Spinal cord (tissue), 10 donors: ENCODE data around the gene BRAT1. TPM values are rescaled to one million over a fixed set of nuclear protein-coding genes. Genes with fewer than 3 reads are reported as not detected.
A peak's percentile ranks its signal among the peaks of the same experiment; 100 is the strongest.

ENCODE experiments used
- DNase-seq, 6 donors: peaks; one replicate each; pipeline versions ENCODE4 v3.0.0 to v3.0.0-alpha.2; 2013 to 2015; ENCODE audit warnings: low spot score in 6 of 6, low read depth in 4 of 6
- H3K27ac ChIP-seq: one replicate; pipeline ENCODE4 v1.5.1; 2013; ENCODE audit warnings: low read depth, low read length, control low read depth
- H3K27me3 ChIP-seq: one replicate; pipeline ENCODE4 v1.6.1; 2013; ENCODE audit warnings: low read length; ENCODE audit not compliant: control insufficient read depth, insufficient read depth
- H3K36me3 ChIP-seq: one replicate; pipeline ENCODE4 v1.6.1; 2013; ENCODE audit warnings: low read length; ENCODE audit not compliant: control insufficient read depth, insufficient read depth
- H3K4me1 ChIP-seq: one replicate; pipeline ENCODE4 v1.6.1; 2013; ENCODE audit warnings: low read length; ENCODE audit not compliant: control insufficient read depth, insufficient read depth
- H3K4me3 ChIP-seq: one replicate; pipeline ENCODE4 v1.5.1; 2013; ENCODE audit warnings: low read depth, low read length, control low read depth
- H3K9me3 ChIP-seq: one replicate; pipeline ENCODE4 v1.6.1; 2013; ENCODE audit warnings: low read length; ENCODE audit not compliant: control insufficient read depth, insufficient read depth
- WGBS: methylation state at CpG from one replicate; pipeline ENCODE4 v1.1.5; 2013; ENCODE audit warnings: missing lambda C conversion rate; ENCODE audit not compliant: insufficient coverage; 5-methylcytosine and 5-hydroxymethylcytosine counted together
- polyA plus RNA-seq, 2 donors: library from polyadenylated mRNA; unstranded; fragments of 120-200 nt; gene quantifications; one replicate each; pipeline ENCODE4 v1.2.1, GENCODE V29; 2013; ENCODE audit not compliant: insufficient read length in 2 of 2
- total RNA-seq, 2 donors: library from RNA; depleted of rRNA in 1 of 2; stranded (reverse); fragments of 120-200 nt in 1 of 2; fragments of >200 nt in 1 of 2; gene quantifications; one replicate each; pipeline versions ENCODE4 v1.2.3 to v1.2.4, GENCODE V29; 2013 to 2014
- donor health status: healthy.

The BRAT1 gene
- total and polyA plus RNA-seq, 4 donors: 18.5 to 49.0 (median 37.6) TPM

DNA sequence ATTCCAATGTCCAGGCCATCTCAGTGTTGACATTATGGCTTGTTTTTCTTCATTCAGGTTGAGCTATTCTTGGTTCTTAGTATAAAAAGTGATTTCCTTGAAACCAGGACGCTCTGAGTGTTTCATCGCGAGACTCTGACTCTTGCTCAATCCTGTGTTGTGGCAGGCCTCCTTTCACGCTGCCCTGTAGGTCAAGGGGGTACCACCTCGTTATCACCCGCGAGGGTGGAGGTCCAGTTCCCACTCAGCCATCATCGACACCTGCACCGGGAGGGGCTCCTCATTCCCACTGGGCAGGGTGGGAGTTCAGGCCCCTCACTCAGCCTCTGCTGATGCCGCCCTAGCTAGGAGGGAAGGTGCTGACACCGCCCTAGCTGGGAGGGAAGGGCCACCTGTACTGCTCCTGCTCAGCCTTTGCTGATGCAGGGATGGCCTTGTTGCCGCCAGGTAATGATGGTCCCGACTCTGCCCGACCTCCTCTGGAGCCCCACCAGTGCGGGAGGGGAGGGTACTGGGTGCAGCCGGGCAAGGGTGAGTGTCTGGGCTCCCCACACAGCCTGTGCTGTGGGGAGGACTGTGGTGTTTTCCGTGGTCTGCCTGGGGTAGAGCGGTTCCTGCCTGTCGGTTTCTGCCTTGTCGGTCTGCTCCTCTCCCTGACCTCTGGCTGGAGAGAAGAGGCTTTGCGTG lies 19.9 kb upstream of the BRAT1 start:
- no peak for DNase-seq
- Histone ChIP-seq H3K9me3 (no peaks in the 10 kb centered on the region), H3K36me3 (peaks cover 73% of the 10 kb centered on the region), H3K4me1 (no peaks in the 10 kb centered on the region), H3K27ac (no peak overlapping the region), H3K27me3 (no peaks in the 10 kb centered on the region), H3K4me3 (no peak overlapping the region)
- WGBS: 94% methylated on average over 18 of the region's 21 CpGs

DNA sequence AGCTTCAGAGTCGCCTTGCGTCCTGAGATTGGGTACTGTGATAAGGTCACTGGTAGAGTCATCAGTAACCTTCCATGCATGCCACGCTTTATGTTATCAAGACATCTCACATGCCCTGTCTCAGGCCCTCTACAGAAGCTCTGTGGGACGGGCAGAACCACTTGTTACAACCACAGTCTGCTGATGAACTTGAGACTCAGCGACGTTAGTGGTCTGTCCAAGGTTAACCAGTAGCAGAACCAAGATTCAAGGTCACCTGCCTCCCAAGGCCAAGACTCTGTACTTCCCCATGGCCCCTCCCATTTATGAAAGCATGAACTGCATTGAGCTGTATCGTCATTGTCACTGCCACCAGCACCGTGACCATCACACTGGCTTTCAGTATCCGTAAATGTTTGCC lies 18.4 kb upstream of the BRAT1 start:
- Histone ChIP-seq H3K4me1 (no peaks in the 10 kb centered on the region), H3K4me3 (no peak overlapping the region), H3K27me3 (no peaks in the 10 kb centered on the region), H3K9me3 (no peaks in the 10 kb centered on the region), H3K27ac (no peak overlapping the region), H3K36me3 (peaks cover 70% of the 10 kb centered on the region)
- 90% methylated on average over 6 of the region's 9 CpGs for WGBS
- DNase-seq: no peak

DNA sequence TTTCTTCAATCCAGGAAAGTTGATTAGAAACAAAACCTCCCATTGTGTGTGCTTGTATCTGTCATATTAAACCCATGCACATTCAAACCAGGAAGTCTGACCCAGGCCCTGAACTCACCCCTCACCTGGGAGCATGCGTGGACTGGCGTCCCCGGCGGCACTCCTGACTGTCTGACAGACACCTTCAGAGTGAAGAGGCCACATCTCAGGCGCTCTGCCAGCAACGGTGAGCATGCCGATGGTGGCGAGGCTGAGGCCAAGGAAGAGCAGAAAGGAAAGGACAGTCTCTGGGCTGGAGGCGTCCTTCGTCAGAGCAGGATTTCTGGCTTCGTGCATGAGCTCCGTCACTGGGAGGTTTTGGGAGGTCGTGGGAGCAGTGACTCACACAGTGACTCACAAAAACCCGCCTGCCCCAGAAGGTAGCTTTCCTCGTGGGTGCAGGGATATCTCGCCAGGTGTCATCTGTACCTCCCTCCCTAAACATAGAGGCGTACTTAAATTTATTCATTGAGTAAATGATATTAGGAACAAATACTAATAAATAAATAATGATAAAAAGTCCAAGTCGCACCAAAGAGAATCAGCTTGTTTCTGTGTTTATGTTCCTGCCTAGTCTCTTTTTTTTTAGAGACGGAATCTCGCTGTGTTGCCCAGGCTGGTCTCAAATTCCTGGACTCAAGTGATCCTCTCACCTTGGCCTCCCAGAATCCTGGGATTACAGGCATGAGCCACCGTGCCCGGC lies 16.9 kb upstream of the BRAT1 start:
- no peak for DNase-seq
- Histone ChIP-seq H3K27me3 (no peaks in the 10 kb centered on the region), H3K4me3 (no peak overlapping the region), H3K36me3 (peaks cover 68% of the 10 kb centered on the region), H3K4me1 (peaks cover 7% of the 10 kb centered on the region), H3K27ac (no peak overlapping the region), H3K9me3 (no peaks in the 10 kb centered on the region)
- 89% methylated on average over 14 of the region's 22 CpGs for whole genome bisulfite sequencing

DNA sequence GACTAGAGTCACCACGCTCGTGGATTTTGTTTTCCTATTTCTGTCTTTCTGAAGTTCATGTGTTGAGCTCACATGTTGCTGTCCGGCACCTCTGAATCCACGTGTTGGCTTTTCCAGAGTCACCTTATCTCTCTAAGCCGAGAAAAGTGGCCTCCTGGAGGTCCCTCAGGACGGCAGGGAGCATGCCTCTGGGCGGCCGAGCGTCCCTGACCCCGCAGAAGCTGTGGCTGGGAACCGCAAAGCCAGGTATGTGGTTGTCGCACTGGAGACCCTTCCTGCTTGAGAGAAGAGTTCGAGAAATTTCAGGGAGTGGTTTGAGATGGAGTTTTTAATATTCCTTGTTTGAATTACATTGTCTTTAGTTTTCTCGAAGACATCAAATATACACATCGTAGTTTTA lies 16.1 kb upstream of the BRAT1 start:
- Histone ChIP-seq H3K27me3 (no peaks in the 10 kb centered on the region), H3K27ac (no peak overlapping the region), H3K4me3 (no peak overlapping the region), H3K9me3 (no peaks in the 10 kb centered on the region), H3K4me1 (peaks cover 14% of the 10 kb centered on the region), H3K36me3 (peaks cover 64% of the 10 kb centered on the region)
- DNase-seq: no peak
- 92% methylated on average over 8 of the region's 15 CpGs for WGBS

DNA sequence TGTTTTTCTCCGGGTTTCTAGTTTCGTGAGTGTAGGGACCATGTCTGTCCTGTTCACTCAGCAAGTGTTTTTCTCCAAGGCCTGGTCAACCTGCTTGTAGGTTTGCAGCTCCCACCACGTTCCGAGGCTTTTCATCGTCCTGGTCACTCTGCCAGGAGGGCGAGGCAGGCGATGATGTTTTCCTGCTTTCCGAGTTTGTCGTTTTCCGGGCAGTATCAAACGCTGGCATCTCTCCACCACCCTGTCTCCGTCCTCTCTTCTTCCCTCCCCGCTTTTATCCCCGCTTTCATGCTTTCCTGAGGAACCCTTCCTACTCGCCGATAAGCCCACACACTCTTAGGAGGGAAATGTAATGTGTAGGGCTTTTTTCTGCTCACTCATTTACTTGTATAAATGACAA lies 14.7 kb upstream of the BRAT1 start:
- Histone ChIP-seq H3K27ac (no peak overlapping the region), H3K4me1 (peaks cover 18% of the 10 kb centered on the region), H3K27me3 (no peaks in the 10 kb centered on the region), H3K36me3 (peaks cover 52% of the 10 kb centered on the region), H3K4me3 (no peak overlapping the region), H3K9me3 (no peaks in the 10 kb centered on the region)
- WGBS: 84% methylated on average over 9 of the region's 16 CpGs
- peak in 1 of 6 donors; percentile 18 for DNase-seq

DNA sequence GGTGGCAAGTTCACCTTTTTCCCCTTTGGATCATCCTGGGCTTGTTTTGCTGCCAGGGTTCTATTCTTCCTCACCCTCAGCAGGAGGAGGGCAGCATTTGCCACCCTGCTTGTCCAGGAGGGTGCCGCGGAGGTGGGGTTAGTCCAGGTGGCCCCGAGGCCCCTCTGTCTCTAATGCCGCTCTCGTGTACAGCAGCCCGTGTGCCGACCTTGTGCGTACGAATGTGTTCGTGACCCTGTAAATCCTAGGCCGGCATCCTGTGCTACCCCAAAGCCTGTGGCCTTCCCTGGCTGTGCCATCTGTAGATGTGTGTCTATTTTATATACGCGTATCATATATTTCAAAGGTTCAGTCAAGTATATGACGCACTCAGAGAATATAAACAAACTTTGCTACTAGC lies 14.1 kb upstream of the BRAT1 start:
- DNase-seq: no peak
- H3K4me1 ChIP-seq: peaks cover 19% of the 10 kb centered on the region
- no peak overlapping the region for H3K27ac ChIP-seq
- no peaks in the 10 kb centered on the region for H3K27me3 ChIP-seq
- WGBS: 82% methylated on average over 10 of the region's 14 CpGs
- no peak overlapping the region for H3K4me3 ChIP-seq
- H3K9me3 ChIP-seq: no peaks in the 10 kb centered on the region
- peaks cover 51% of the 10 kb centered on the region for H3K36me3 ChIP-seq

DNA sequence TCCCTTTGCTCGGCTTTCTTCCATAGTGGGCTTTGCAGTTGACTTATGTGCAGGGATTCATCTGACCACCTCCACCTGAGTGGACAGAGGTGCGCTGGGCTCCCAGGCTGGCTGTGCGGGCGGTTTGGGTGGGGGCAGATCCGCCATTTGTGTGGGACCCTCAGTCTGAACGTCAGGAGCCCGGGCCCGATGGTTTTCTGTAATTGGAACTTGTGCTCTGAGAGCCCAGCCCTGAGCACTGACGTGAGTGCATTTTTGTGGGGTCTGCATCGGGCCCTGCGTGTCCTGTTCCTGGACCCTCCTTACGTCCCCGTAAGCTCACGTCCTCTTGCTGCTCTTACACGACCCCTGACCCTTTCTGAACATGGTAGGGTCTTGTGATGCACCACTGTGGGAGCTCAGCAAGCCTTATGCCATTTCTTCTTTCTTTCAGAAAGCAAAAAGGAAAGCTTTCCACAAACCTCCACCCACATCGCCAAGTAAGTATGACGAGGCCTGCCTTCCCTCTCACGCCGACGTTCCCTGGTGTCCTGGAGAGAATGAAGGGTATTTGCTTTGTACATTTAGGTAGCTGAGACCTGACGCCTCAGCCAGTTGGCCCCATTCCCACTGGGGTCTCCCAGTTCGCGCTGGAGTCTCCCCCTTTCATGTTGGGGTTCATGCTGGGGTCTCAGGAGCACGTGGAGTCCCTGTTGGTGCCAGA lies 13.3 kb upstream of the BRAT1 start:
- no peaks in the 10 kb centered on the region for H3K27me3 ChIP-seq
- WGBS: 91% methylated on average over 19 of the region's 24 CpGs
- H3K9me3 ChIP-seq: no peaks in the 10 kb centered on the region
- DNase-seq: no peak
- H3K27ac ChIP-seq: no peak overlapping the region
- peaks cover 19% of the 10 kb centered on the region for H3K4me1 ChIP-seq
- H3K36me3 ChIP-seq: peaks cover 49% of the 10 kb centered on the region
- H3K4me3 ChIP-seq: no peak overlapping the region

DNA sequence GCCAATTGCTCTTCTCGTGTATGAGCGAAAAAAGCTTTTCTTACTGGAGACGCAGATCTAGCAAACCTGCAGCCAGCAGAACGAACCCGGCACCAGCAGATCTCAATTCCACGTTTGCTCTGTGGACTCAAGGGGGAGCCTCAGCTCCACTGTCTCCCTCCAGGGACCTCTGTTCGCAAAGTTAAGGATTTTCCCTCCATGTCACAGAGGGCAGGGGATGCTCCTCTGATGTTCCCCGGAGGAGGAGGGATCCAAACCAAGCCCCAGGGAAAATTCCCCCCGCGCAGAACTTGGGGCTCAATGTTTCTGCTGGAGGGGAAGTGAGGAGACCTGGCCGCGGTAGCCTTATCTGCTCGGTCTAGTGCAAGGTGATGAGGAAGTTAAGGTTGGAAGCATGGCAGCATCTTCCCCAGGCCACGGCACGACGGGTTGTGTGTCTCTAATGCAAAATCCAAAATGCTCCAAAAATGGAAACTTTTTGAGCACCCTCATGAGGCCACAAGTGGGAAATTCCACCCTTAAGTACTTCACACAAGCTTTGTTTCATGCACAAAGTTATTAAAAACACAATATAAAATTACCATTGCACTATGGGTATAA lies 12.5 kb upstream of the BRAT1 start:
- Histone ChIP-seq H3K27ac (no peak overlapping the region), H3K36me3 (peaks cover 49% of the 10 kb centered on the region), H3K4me1 (peaks cover 19% of the 10 kb centered on the region), H3K27me3 (no peaks in the 10 kb centered on the region), H3K4me3 (no peak overlapping the region), H3K9me3 (no peaks in the 10 kb centered on the region)
- WGBS: 15% methylated on average over 4 of the region's 16 CpGs
- DNase-seq: peak in 2 of 6 donors; percentile 70 to 81

DNA sequence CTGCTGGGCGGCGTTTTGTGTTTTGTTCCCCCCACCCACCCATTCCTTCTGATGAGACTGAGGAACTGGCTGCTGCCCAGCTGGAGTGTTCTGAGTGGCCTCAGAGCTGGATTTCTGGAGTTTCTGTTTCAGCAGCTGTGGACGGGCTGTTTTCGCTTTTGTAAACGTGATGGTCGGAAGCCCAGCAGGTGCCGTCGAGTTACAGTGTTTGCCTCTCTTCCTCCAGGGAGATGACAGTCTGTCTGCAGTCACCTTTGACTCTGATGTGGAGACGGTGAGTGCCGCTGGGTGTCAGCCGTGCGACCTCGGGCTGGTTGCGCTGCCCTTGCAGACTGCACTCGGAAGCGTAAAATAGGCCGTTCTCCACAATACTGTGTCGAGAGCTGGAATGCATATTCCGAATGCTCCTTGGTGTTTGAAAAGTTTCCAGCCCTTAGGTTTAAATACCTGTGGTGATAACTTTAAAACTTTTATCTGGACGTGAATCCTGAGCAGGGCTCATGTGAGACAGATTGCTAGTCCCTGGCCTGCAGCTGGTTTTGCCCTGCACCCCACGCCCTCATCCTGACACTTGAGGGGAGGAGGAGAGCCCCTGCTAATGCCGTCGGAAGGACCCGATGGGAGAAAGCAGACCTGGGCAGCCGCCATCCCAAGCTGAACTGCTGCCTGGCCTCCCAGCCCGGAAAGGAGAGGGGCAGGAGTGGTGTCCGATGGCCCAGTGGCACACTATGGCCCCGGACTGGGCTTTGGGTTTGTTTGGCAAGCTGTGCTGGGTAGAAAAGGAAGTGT lies 11.8 kb upstream of the BRAT1 start:
- peaks cover 43% of the 10 kb centered on the region for H3K36me3 ChIP-seq
- no peak overlapping the region for H3K4me3 ChIP-seq
- H3K27me3 ChIP-seq: no peaks in the 10 kb centered on the region
- no peaks in the 10 kb centered on the region for H3K9me3 ChIP-seq
- DNase-seq: peak in 2 of 6 donors; percentile 34 to 73
- WGBS: 40% methylated on average over 26 of the region's 28 CpGs
- peaks cover 19% of the 10 kb centered on the region for H3K4me1 ChIP-seq
- H3K27ac ChIP-seq: no peak overlapping the region
